ENCODE data around the gene LRRC9. TPM values are rescaled to one million over a fixed set of nuclear protein-coding genes. Genes with fewer than 3 reads are reported as not detected.

Gene LRRC9
- total RNA-seq, 4 donors from 2014 or later = not detected

GRCh38 chr14:60091550-60092525 lies 171.9 kb downstream of the LRRC9 start, which contains the start of gene PCNX4:
TSS of gene PCNX4 (plus strand) at chr14:60091923. CDS start at chr14:60107639, 15,716 bp downstream.
- Histone ChIP-seq H3K4me3 (peak within 1 kb of the TSS; percentile 57 to 73 (median 72)), H3K36me3 (no peaks in the 10 kb centered on the region), H3K4me1 (peaks cover 0 to 39% (median 24%) of the 10 kb centered on the region in 4 donors), H3K9me3 (no peaks in the 10 kb centered on the region), H3K27ac (peak within 1 kb of the TSS; percentile 91 to 97 (median 95)), H3K27me3 (no peaks in the 10 kb centered on the region)
- TF ChIP-seq, protein P1, sequence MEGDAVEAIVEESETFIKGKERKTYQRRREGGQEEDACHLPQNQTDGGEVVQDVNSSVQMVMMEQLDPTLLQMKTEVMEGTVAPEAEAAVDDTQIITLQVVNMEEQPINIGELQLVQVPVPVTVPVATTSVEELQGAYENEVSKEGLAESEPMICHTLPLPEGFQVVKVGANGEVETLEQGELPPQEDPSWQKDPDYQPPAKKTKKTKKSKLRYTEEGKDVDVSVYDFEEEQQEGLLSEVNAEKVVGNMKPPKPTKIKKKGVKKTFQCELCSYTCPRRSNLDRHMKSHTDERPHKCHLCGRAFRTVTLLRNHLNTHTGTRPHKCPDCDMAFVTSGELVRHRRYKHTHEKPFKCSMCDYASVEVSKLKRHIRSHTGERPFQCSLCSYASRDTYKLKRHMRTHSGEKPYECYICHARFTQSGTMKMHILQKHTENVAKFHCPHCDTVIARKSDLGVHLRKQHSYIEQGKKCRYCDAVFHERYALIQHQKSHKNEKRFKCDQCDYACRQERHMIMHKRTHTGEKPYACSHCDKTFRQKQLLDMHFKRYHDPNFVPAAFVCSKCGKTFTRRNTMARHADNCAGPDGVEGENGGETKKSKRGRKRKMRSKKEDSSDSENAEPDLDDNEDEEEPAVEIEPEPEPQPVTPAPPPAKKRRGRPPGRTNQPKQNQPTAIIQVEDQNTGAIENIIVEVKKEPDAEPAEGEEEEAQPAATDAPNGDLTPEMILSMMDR (IDR thresholded peaks at IDR 0.05) = peak in 2 of 5 experiments; percentile 32 to 44
- TF ChIP-seq POLR2A (IDR thresholded peaks at IDR 0.05) (peak; percentile 91 to 97), EP300 (IDR thresholded peaks at IDR 0.05) (peak; percentile 96 to 99)
- WGBS, 2 donors = 0 to 1% methylated on average over 65 to 87 of the region's 88 CpGs
- peak; percentile 96 for DNase-seq (ENCODE audit: low spot score in 2 of 2)

DNA sequence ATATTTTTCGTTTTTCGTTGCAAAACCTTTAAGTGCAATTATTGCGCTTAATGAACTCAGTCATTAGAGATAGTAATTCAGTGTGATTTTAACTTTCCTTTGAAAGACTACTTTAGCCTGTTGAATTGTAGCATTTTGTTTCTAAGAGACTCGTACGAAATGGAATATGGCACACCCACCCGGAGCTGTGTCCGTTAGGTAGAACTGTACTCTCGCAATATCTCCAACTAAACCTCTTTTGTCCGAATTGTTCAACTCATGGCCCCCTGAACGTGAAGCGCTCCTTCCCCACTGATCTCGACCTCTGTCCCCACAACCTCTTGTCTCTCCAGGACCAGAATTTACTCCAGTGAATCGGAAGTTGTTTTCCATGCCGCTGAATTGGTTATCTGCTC lies 172.6 kb downstream of the LRRC9 start:
- peak overlapping the region; percentile 57 to 73 (median 72) for H3K4me3 ChIP-seq
- peak in 1 of 2 donors; percentile 30 for DNase-seq (ENCODE audit: low spot score in 2 of 2)
- TF ChIP-seq, protein P1 (IDR thresholded peaks at IDR 0.05) = no peak
- TF ChIP-seq POLR2A (IDR thresholded peaks at IDR 0.05) (no peak), EP300 (IDR thresholded peaks at IDR 0.05) (no peak)
- H3K27ac ChIP-seq = peak overlapping the region; percentile 91 to 97 (median 95)
- no peaks in the 10 kb centered on the region for H3K9me3 ChIP-seq
- 0% methylated on average over 14 of the region's 14 CpGs for WGBS, 2 donors
- H3K36me3 ChIP-seq = peaks cover 0 to 5% (median 0%) of the 10 kb centered on the region in 3 donors
- H3K4me1 ChIP-seq = peaks cover 0 to 39% (median 24%) of the 10 kb centered on the region in 4 donors
- H3K27me3 ChIP-seq = no peaks in the 10 kb centered on the region

DNA sequence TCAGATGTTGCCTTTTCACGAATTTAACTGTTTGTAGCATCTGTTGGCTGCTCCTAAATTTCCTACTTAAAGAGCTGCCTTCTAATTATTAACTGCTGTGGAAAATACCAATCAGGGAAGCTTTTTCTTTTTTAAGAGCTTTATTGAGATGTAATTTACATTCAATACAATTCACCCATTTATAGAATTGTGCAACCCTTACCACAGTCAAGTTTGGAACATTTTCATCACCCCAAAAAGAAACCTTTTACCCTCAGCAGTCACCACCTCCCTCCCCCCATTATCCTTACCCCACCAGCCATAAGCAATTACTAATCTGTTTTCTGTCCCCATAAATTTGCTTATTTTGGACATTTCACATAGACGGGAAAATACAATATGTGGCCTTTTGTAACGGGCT lies 173.1 kb downstream of the LRRC9 start:
- no peak for DNase-seq (ENCODE audit: low spot score in 2 of 2)
- H3K4me1 ChIP-seq = peaks cover 0 to 39% (median 24%) of the 10 kb centered on the region in 4 donors
- WGBS, 2 donors = 8 to 12% methylated on average over 3 of the region's 3 CpGs
- H3K27ac ChIP-seq = peak overlapping the region; percentile 91 to 97 (median 95)
- TF ChIP-seq POLR2A (IDR thresholded peaks at IDR 0.05) (no peak), EP300 (IDR thresholded peaks at IDR 0.05) (no peak)
- TF ChIP-seq, protein P1 (IDR thresholded peaks at IDR 0.05) = no peak
- peak overlapping the region; percentile 57 to 73 (median 72) for H3K4me3 ChIP-seq
- H3K36me3 ChIP-seq = peaks cover 0 to 10% (median 0%) of the 10 kb centered on the region in 3 donors
- H3K27me3 ChIP-seq = no peaks in the 10 kb centered on the region
- no peaks in the 10 kb centered on the region for H3K9me3 ChIP-seq

DNA sequence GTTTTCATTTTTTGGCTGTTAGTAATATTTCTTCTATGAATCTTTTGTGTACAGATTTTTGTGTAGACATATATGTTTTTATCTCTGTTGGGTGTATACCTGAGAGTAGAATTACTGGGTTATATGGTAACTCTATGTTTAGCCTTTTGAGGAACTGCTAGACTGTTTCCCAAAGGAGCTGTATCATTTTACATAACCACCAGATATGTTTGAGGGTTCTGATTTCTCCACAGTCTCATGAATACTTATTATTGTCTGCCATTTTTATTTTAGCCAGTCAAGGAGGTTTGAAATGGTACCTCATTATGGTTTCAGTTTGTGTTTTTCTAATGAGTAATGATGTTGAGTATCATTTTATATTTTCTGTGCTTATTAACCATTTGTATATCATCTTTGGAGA lies 173.7 kb downstream of the LRRC9 start:
- Histone ChIP-seq H3K4me1 (peaks cover 0 to 39% (median 24%) of the 10 kb centered on the region in 4 donors), H3K9me3 (no peaks in the 10 kb centered on the region), H3K27me3 (no peaks in the 10 kb centered on the region), H3K4me3 (peak overlapping the region in 2 of 4 donors; percentile 72 to 73), H3K27ac (peak overlapping the region; percentile 91 to 97 (median 95)), H3K36me3 (peaks cover 0 to 13% (median 0%) of the 10 kb centered on the region in 3 donors)
- DNase-seq (ENCODE audit: low spot score in 2 of 2) = no peak
- TF ChIP-seq POLR2A (IDR thresholded peaks at IDR 0.05) (no peak), EP300 (IDR thresholded peaks at IDR 0.05) (no peak)
- TF ChIP-seq, protein P1 (IDR thresholded peaks at IDR 0.05) = no peak
